ENCODE measurements around the gene AP5S1.

DNA sequence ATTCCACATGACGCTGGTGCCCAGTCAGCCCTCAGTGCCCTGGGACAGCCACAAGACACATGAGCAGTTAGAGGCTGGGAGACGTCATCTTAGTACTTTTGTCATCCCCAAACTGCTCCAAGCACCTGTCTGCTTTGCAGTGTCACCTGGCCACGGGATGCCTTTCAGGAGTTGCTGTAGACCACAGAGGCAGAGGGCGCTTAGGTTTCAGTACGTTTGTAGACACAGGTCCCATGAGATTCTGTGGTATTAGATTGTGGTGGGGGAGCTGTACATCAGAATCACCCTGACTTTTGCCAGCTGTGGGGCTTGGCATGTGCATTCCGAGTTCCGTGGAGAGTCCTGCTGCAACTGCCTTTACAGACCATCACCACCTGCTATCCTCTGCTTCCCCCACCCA is 43.0 kb downstream of the AP5S1 start:
- TF ChIP-seq, protein P1, sequence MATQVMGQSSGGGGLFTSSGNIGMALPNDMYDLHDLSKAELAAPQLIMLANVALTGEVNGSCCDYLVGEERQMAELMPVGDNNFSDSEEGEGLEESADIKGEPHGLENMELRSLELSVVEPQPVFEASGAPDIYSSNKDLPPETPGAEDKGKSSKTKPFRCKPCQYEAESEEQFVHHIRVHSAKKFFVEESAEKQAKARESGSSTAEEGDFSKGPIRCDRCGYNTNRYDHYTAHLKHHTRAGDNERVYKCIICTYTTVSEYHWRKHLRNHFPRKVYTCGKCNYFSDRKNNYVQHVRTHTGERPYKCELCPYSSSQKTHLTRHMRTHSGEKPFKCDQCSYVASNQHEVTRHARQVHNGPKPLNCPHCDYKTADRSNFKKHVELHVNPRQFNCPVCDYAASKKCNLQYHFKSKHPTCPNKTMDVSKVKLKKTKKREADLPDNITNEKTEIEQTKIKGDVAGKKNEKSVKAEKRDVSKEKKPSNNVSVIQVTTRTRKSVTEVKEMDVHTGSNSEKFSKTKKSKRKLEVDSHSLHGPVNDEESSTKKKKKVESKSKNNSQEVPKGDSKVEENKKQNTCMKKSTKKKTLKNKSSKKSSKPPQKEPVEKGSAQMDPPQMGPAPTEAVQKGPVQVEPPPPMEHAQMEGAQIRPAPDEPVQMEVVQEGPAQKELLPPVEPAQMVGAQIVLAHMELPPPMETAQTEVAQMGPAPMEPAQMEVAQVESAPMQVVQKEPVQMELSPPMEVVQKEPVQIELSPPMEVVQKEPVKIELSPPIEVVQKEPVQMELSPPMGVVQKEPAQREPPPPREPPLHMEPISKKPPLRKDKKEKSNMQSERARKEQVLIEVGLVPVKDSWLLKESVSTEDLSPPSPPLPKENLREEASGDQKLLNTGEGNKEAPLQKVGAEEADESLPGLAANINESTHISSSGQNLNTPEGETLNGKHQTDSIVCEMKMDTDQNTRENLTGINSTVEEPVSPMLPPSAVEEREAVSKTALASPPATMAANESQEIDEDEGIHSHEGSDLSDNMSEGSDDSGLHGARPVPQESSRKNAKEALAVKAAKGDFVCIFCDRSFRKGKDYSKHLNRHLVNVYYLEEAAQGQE (IDR thresholded peaks at IDR 0.05; ENCODE audit: insufficient read depth in 1 of 2, low read depth in 2 of 2, low read length in 2 of 2): no peak
- no peak for TF ChIP-seq POLR2AphosphoS5 (IDR thresholded peaks at IDR 0.05; ENCODE audit: low read depth, low read length)
